Mesothelial cell of epicardium (in vitro differentiated cells): ENCODE data around the gene CLDN34. TPM values are rescaled to one million over a fixed set of nuclear protein-coding genes. Genes with fewer than 3 reads are reported as not detected.

Source experiments
- DNase-seq, 2 experiments: peaks; one replicate each; pipeline ENCODE4 v3.0.0; 2021; ENCODE audit warnings: low spot score in 2 of 2; ENCODE audit not compliant: unreplicated experiment in 2 of 2
- H3K27ac Mint-ChIP-seq: 2 replicates; pipeline ENCODE4 v1.8.0; 2021; ENCODE audit warnings: mixed read lengths
- H3K27me3 Mint-ChIP-seq: 2 replicates; pipeline ENCODE4 v1.8.0; 2021; ENCODE audit warnings: low read depth, mixed read lengths
- H3K36me3 Mint-ChIP-seq: 2 replicates; pipeline ENCODE4 v1.8.0; 2021; ENCODE audit warnings: mixed read lengths
- H3K4me1 Mint-ChIP-seq: 2 replicates; pipeline ENCODE4 v1.8.0; 2021; ENCODE audit warnings: mixed read lengths
- H3K4me3 Mint-ChIP-seq: 2 replicates; pipeline ENCODE4 v1.8.0; 2021; ENCODE audit warnings: mild to moderate bottlenecking, moderate library complexity, mixed read lengths
- H3K9me3 Mint-ChIP-seq: 2 replicates; pipeline ENCODE4 v1.8.0; 2021; ENCODE audit warnings: mixed read lengths
- total RNA-seq: library from RNA; stranded (reverse); gene quantifications from 3 replicates; pipeline ENCODE4 v1.2.1, GENCODE V29; 2021
- TF ChIP-seq, protein P1 (sequence below): fragments of 200-600 bp; sonication (generic); IDR thresholded peaks from one replicate; pipeline ENCODE4 v1.5.0; 2021; ENCODE audit warnings: antibody characterized with exemption; ENCODE audit not compliant: unreplicated experiment

CLDN34 gene
- total RNA-seq, 1 donor from 2014 or later = 1.1 TPM

GRCh38 chrX:9926002-9926401 lies 41.2 kb upstream of the CLDN34 start:
- H3K4me1 Mint-ChIP-seq = peaks cover 12% of the 10 kb centered on the region
- H3K36me3 Mint-ChIP-seq = peaks cover 5% of the 10 kb centered on the region
- H3K27ac Mint-ChIP-seq = no peak overlapping the region
- peaks cover 18% of the 10 kb centered on the region for H3K9me3 Mint-ChIP-seq
- no peak overlapping the region for H3K4me3 Mint-ChIP-seq
- H3K27me3 Mint-ChIP-seq = no peaks in the 10 kb centered on the region
- DNase-seq = no peak
- TF ChIP-seq, protein P1, sequence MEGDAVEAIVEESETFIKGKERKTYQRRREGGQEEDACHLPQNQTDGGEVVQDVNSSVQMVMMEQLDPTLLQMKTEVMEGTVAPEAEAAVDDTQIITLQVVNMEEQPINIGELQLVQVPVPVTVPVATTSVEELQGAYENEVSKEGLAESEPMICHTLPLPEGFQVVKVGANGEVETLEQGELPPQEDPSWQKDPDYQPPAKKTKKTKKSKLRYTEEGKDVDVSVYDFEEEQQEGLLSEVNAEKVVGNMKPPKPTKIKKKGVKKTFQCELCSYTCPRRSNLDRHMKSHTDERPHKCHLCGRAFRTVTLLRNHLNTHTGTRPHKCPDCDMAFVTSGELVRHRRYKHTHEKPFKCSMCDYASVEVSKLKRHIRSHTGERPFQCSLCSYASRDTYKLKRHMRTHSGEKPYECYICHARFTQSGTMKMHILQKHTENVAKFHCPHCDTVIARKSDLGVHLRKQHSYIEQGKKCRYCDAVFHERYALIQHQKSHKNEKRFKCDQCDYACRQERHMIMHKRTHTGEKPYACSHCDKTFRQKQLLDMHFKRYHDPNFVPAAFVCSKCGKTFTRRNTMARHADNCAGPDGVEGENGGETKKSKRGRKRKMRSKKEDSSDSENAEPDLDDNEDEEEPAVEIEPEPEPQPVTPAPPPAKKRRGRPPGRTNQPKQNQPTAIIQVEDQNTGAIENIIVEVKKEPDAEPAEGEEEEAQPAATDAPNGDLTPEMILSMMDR = no peak

DNA sequence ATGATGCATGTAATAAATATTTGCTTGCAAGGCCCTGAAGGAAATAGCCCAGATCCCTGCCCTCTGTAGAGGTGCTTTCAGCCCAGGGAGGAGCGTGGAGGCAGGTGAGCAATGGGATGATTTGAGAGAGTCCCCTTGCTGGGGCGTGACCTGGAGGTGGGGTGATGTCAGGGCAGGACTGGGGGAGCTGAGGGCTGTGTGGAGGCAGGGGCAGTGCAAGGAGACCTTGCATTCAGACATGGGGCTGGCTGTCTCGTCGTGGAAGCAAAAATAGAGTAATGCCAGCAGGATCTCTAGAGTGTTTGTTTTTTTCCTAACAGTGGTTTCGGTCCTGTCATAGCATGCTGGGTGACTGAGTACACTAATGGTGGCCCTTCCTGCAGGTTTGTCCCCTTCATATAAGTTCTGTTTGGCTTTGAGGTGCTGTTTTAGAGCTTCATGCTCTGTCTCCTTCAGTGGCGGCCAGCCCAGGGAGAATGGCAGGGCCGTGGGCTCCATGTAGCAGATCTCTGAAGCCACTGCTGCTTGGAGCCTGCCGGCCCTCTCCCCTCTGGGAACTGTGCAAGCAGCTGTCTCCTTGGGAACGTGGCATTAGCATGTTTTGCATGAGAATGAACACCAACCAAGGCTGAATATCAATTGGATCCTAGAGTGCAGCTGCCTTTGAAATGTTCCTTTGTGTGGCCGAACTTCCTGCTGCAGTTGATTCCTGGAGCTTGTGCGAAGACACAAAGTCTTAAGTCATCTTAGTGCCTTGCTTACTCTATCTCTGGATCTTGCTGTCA lies 39.3 kb upstream of the CLDN34 start:
- no peak for DNase-seq
- TF ChIP-seq, protein P1 = no peak
- Mint-ChIP-seq H3K4me3 (no peak overlapping the region), H3K4me1 (peaks cover 12% of the 10 kb centered on the region), H3K36me3 (no peaks in the 10 kb centered on the region), H3K27ac (no peak overlapping the region), H3K9me3 (peaks cover 8% of the 10 kb centered on the region), H3K27me3 (no peaks in the 10 kb centered on the region)

- no peak for DNase-seq
- no peak overlapping the region for H3K27ac Mint-ChIP-seq
- H3K9me3 Mint-ChIP-seq = peaks cover 6% of the 10 kb centered on the region
Observed at GRCh38 chrX:9935436-9935835, 31.7 kb upstream of the CLDN34 start.

DNA sequence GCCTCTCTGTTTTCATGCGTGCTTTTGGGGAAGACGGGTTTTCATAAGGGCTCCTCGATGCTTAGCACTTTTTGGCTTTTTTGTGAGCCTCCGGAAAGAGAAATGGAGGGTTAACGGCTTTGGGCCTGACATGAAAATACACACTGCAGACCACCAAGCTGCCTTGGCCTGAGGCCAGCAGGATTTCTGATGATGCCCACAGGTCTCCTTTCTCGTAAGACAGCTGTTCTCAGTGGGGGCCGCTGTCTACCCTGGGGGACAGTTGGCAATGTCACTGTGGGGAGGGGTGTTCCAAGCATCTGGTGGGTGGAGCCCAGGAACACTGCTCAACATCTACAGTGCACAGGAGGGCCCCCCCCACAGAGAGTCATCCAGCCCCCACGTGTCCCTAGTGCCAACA lies 29.4 kb upstream of the CLDN34 start:
- H3K27me3 Mint-ChIP-seq = no peaks in the 10 kb centered on the region
- H3K36me3 Mint-ChIP-seq = peaks cover 13% of the 10 kb centered on the region
- no peak overlapping the region for H3K27ac Mint-ChIP-seq
- TF ChIP-seq, protein P1 = no peak
- H3K4me3 Mint-ChIP-seq = no peak overlapping the region
- DNase-seq = no peak
- H3K9me3 Mint-ChIP-seq = peaks cover 7% of the 10 kb centered on the region
- H3K4me1 Mint-ChIP-seq = no peaks in the 10 kb centered on the region

More at GRCh38 chrX:9935436-9935835, 31.7 kb upstream of the CLDN34 start:
- TF ChIP-seq, protein P1 = no peak
- no peak overlapping the region for H3K4me3 Mint-ChIP-seq
- no peaks in the 10 kb centered on the region for H3K27me3 Mint-ChIP-seq
- H3K36me3 Mint-ChIP-seq = peaks cover 10% of the 10 kb centered on the region
- H3K4me1 Mint-ChIP-seq = no peaks in the 10 kb centered on the region

GRCh38 chrX:9938516-9938915 lies 28.6 kb upstream of the CLDN34 start:
- TF ChIP-seq, protein P1 = no peak
- Mint-ChIP-seq H3K4me1 (no peaks in the 10 kb centered on the region), H3K9me3 (peaks cover 11% of the 10 kb centered on the region), H3K36me3 (peaks cover 15% of the 10 kb centered on the region), H3K4me3 (no peak overlapping the region), H3K27me3 (no peaks in the 10 kb centered on the region), H3K27ac (no peak overlapping the region)
- DNase-seq = no peak
